ENCODE results near the gene DOK5. TPM values are rescaled to one million over a fixed set of nuclear protein-coding genes. Genes with fewer than 3 reads are reported as not detected.

The DOK5 gene
- total and polyA plus RNA-seq, 7 donors: 7.4 to 25.5 (median 13.3) TPM

DNA sequence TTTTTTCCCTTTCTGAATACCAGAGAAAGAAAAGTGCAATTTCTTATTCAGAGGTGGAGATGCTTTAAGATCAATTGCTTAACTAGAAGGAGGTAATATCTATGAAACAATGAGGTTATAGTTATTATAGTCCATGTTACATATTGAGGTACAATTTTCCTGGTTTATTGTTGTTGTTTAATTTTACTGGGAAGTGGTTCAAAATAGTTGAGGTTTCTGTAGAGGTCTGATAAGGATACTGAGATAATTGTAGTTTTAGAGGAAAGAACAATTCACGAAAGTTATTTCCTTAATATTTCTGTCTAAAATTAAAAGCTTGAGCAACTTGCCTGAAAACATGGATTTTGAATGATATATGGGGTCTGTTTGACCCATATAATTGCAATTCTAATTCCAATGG, 51.4 kb downstream of the DOK5 start:
- Histone ChIP-seq H3K36me3 (ENCODE audit: insufficient read depth in 1 of 2, low read depth in 1 of 2) (no peaks in the 10 kb centered on the region), H3K4me1 (peaks cover 9% of the 10 kb centered on the region), H3K27me3 (ENCODE audit: insufficient read depth in 3 of 3, low read length in 2 of 3) (no peaks in the 10 kb centered on the region), H3K9me3 (no peaks in the 10 kb centered on the region), H3K4me3 (no peak overlapping the region), H3K27ac (no peak overlapping the region)
- TF ChIP-seq, protein P1, sequence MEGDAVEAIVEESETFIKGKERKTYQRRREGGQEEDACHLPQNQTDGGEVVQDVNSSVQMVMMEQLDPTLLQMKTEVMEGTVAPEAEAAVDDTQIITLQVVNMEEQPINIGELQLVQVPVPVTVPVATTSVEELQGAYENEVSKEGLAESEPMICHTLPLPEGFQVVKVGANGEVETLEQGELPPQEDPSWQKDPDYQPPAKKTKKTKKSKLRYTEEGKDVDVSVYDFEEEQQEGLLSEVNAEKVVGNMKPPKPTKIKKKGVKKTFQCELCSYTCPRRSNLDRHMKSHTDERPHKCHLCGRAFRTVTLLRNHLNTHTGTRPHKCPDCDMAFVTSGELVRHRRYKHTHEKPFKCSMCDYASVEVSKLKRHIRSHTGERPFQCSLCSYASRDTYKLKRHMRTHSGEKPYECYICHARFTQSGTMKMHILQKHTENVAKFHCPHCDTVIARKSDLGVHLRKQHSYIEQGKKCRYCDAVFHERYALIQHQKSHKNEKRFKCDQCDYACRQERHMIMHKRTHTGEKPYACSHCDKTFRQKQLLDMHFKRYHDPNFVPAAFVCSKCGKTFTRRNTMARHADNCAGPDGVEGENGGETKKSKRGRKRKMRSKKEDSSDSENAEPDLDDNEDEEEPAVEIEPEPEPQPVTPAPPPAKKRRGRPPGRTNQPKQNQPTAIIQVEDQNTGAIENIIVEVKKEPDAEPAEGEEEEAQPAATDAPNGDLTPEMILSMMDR (IDR thresholded peaks at IDR 0.05): no peak
- whole genome bisulfite sequencing, 3 donors: 78 to 84% (median 80%) methylated on average over 1 of the region's 1 CpG
- DNase-seq (no peak), ATAC-seq (no peak)
- intact Hi-C loops (cut with DNase I): no loop called here

DNA sequence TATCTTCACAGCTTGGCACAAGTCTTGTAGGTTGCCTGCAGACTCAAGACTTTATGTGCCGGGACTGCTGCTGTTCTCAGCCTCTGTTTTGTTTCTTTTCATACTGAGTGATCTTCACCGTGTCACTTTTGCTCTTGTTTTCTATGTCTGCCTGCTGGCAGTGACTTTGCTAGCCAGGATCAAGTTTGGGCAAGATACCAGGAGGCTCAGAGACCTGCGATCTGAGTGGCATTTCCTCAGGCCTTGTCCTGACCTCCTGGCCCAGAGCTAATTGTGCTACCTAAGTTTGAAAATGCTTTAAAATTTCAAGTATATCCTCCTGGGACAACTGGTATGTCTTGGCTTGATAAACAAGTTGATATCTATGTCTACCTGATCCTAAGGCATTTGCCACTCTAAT, 57.2 kb downstream of the DOK5 start:
- H3K36me3 ChIP-seq (ENCODE audit: insufficient read depth in 1 of 2, low read depth in 1 of 2): no peaks in the 10 kb centered on the region
- H3K9me3 ChIP-seq: no peaks in the 10 kb centered on the region
- H3K4me3 ChIP-seq: no peak overlapping the region
- no peak overlapping the region for H3K27ac ChIP-seq
- WGBS, 3 donors: 32 to 58% (median 38%) methylated on average over 3 of the region's 3 CpGs
- intact Hi-C loops (cut with DNase I): no loop called here
- DNase-seq (no peak), ATAC-seq (peak in 2 of 4 donors; percentile 43 to 69)
- TF ChIP-seq, protein P1 (IDR thresholded peaks at IDR 0.05): no peak
- H3K4me1 ChIP-seq: peaks cover 11% of the 10 kb centered on the region
- H3K27me3 ChIP-seq (ENCODE audit: insufficient read depth in 3 of 3, low read length in 2 of 3): no peaks in the 10 kb centered on the region

DNA sequence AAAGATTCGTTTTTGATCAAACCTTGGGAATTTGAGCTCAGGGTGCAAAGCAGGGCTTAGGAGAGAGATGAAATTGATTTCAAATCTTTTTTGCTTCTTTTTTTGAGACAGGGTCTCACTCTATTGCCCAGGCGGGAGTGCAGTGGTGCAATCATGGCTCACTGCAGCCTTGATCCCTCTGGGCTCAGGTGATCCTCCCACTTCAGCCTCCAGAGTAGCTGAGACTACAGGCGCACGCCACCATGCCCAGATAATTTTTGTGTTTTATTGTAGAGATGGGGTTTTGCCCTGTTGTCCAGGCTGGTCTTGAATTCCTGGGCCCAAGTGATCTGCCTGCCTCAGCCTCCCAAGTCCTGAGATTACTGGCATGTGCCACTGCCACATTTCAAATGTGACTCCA, 58.7 kb downstream of the DOK5 start:
- no peak for DNase-seq
- WGBS, 3 donors: 93 to 95% (median 95%) methylated on average over 4 of the region's 4 CpGs
- Histone ChIP-seq H3K9me3 (no peaks in the 10 kb centered on the region), H3K36me3 (ENCODE audit: insufficient read depth in 1 of 2, low read depth in 1 of 2) (no peaks in the 10 kb centered on the region), H3K4me1 (peaks cover 11% of the 10 kb centered on the region), H3K27me3 (ENCODE audit: insufficient read depth in 3 of 3, low read length in 2 of 3) (no peaks in the 10 kb centered on the region), H3K27ac (no peak overlapping the region), H3K4me3 (no peak overlapping the region)
- TF ChIP-seq, protein P1 (IDR thresholded peaks at IDR 0.05): no peak
- ATAC-seq: no peak
- intact Hi-C loops (cut with DNase I): no loop called here

DNA sequence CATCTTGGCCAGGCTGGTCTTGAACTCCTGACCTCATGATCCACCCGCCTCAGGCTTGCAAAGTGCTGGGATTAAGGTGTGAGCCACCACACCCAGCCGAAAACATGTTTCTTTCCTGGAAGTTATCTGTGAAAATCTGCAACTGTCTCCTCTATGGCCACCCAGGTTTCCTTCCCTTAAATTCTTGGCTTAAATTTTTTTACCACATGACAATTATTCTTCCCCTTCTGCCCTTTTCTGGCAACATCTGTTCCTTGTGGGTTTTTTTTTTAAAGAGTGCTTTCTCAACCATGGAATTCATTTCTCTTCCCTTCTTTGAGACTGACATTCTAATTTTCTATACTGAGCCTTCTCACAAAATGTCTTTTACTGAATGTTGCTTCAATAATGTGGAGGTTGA, 59.6 kb downstream of the DOK5 start:
- Histone ChIP-seq H3K27me3 (ENCODE audit: insufficient read depth in 3 of 3, low read length in 2 of 3) (no peaks in the 10 kb centered on the region), H3K9me3 (no peaks in the 10 kb centered on the region), H3K36me3 (ENCODE audit: insufficient read depth in 1 of 2, low read depth in 1 of 2) (no peaks in the 10 kb centered on the region), H3K4me1 (peaks cover 11% of the 10 kb centered on the region), H3K4me3 (no peak overlapping the region), H3K27ac (no peak overlapping the region)
- 55 to 71% (median 69%) methylated on average over 2 of the region's 2 CpGs for WGBS, 3 donors
- no peak for ATAC-seq
- no peak for DNase-seq
- TF ChIP-seq, protein P1 (IDR thresholded peaks at IDR 0.05): no peak
- intact Hi-C loops (cut with DNase I): no loop called here

DNA sequence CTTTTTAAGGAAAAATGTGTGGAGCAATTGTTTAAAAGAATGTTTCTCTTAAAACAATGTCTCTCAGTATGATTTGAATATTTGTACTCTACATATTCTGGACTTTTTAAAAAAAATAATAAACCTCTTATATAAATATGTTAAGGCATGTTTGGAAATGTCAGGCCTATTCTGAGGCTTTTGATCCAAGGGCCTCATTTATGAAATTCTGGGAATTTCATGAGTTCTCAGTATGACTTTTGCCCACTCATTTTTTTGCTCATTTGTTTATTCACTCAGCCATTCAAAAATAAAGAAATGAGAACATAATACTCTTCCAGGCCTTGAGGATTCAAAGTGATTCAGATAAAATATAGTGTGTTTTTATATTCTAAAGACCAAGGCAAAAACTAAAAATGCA, 60.4 kb downstream of the DOK5 start:
- Histone ChIP-seq H3K36me3 (ENCODE audit: insufficient read depth in 1 of 2, low read depth in 1 of 2) (no peaks in the 10 kb centered on the region), H3K27me3 (ENCODE audit: insufficient read depth in 3 of 3, low read length in 2 of 3) (no peaks in the 10 kb centered on the region), H3K9me3 (no peaks in the 10 kb centered on the region), H3K4me1 (peaks cover 11% of the 10 kb centered on the region), H3K27ac (no peak overlapping the region), H3K4me3 (no peak overlapping the region)
- DNase-seq (no peak), ATAC-seq (no peak)
- TF ChIP-seq, protein P1 (IDR thresholded peaks at IDR 0.05): no peak
- intact Hi-C loops (cut with DNase I): no loop called here
